Embryonic facial prominence (tissue), 1 donor: ENCODE results near the gene RALGAPA2.

Experiments used
- DNase-seq: peaks from one replicate; pipeline ENCODE4 v3.0.0-alpha.2; 2016; ENCODE audit errors: extremely low spot score

Gene RALGAPA2

DNA sequence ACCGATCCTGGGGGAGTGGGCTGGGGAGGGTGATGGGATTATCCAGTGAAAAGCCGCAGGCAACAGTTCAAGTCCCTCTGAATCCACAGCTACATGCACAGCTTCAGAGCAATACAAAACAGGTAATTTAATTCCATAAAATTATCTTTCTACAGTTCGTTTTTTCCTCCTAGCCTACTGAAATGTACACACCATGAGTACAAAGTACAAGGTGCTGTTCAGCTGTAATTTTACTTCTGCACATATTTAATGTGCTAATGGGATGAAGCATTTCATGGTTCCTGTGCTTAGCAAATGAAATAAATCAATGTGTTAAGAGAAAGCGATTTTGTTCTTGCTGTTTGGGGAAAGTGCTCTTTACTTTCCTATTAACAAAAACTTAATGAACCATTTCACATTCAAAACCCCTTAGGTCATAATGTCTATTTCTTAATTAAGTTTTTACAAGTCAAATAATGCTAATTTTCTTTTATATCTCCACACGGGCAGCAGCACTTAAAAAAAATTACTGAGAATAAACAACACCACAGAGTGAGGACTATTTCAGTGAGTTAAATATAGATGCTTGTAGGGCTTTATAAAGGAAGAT, 272.7 kb downstream of the RALGAPA2 start:
- DNase-seq, result no peak

GRCh38 chr20:20437314-20437713, 275.1 kb downstream of the RALGAPA2 start:
- DNase-seq, result no peak

DNA sequence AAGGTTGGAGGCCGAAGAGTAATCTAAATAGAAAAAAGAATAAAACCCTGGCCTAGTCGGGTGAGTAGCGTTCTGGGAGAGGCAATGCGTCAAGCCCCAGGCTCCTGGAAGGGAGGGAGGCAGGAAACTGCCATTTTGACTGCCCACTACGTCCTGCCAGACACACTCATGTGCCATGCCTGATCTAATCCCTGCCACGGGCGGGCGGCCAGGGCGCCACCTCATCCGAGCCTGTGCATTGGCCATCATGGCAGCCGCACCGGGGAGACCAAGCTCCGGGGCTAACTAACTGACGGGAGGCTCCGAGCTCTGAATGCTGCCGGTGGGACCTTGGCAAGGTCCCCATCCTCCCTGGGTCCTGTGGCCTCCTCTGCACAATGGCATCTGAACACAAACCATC, 275.8 kb downstream of the RALGAPA2 start:
- DNase-seq, result no peak

DNA sequence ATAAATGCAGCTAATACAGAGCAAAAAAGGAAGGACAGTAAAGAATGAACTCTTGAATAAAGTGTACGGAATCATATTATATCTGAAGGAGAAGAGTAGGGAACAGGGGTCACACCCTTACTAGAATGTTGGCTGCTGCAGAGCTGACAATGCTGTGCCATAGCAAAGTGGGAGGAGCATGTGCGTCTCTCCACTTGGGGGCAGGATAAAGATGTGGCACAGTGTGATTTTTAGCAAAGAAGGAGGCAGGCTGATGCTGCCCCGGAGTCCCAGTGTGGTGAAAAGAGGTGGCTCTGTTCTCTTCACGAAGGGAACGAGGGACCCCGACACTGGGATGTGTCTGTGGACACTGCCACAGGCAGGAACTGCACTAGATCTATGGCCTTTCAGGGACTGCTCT, 277.0 kb downstream of the RALGAPA2 start:
- no peak for DNase-seq

DNA sequence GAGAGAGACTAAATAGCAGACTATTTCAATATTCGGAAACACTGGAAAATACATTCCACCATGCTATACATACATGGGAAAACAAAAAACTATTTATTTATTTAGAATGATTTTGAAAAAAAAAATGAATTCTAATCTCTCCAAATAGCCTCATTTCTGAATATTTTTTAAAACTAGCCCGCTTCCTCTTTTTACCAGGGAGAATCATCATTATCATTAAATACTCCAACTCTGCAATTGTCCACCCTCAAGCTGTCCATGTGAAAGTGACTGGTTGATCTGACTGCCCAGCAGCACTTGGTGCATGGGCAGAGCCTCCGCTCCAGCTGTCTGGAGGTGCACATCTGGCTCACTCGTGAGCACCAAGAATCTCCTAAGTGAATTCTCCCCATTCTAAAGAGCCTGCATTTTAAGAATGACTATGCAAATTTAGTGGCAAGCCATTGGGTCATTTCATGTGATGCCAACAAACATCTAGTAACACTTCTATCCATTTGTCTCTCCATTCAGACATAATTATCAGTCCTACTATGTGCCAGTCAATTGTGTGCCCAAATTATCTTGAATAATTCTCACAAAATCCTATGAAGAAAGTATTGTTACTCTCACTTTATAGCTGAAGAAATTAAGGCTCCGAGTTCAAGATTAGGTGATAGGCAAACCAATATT, 279.7 kb downstream of the RALGAPA2 start:
- no peak for DNase-seq

DNA sequence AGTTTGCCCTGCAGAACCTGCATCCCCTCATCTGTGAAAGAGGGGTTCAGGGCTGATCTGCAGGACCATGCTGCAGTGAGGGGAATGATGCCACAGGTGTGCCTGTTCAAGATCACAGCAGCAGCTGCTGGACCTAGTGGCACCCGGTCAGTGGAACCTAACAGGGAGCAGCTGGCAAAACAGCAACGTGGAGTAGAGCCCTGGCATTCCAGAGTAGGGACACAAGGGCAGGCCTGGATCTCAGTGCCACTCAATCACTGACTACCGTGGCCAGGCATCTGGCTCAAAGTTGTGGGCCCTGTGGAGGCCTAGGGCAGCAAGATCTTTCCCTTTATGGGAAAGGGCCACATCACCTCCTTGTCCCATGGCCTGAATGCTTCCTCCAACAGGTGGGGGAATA, 282.4 kb downstream of the RALGAPA2 start:
- DNase-seq, result no peak

- no peak for DNase-seq
These were observed 284.4 kb downstream of the RALGAPA2 start for GRCh38 chr20:20428067-20428466.

DNA sequence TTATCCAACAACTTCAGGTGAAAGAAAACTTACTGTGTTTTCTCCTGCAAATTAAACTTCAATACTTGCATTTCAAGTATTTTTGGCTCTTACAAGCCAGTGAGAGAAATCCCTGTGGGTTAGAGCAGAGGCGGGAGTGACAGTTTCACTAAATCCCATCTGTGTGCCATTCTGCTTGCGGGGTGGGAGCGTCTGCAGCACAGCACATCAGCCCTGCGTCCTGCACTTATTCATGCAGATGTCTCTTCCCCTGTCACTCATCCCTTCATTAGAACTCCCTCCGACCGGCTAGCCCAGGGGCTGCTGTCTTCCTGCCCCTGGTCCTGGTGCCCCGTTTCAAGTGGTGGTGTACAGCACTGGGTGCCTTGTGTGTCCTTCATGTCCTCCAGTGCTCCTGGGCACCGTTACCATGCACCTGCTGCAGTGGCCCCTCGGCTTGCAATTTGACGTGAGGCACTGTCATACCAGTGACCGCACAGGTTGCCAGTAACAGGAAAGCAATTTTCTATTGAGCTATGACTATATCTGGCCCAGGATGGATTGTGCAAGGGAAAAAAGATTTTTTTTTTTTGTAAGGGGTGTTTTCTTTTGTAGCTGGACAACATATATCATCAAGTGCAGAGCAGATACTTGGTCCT, 285.1 kb downstream of the RALGAPA2 start:
- DNase-seq, result no peak

DNA sequence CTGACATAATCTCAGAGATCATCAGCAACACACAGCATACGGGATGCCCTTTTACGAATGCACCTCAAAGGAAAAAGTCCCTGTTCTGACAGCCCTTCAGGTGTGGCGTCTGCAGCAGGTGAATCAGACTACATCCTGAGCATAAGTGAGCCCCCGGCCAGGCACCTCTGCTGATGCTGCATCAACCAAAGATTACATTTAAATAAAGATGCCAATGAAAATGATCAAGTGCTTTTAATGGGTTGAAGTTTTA, 285.9 kb downstream of the RALGAPA2 start:
- no peak for DNase-seq

DNA sequence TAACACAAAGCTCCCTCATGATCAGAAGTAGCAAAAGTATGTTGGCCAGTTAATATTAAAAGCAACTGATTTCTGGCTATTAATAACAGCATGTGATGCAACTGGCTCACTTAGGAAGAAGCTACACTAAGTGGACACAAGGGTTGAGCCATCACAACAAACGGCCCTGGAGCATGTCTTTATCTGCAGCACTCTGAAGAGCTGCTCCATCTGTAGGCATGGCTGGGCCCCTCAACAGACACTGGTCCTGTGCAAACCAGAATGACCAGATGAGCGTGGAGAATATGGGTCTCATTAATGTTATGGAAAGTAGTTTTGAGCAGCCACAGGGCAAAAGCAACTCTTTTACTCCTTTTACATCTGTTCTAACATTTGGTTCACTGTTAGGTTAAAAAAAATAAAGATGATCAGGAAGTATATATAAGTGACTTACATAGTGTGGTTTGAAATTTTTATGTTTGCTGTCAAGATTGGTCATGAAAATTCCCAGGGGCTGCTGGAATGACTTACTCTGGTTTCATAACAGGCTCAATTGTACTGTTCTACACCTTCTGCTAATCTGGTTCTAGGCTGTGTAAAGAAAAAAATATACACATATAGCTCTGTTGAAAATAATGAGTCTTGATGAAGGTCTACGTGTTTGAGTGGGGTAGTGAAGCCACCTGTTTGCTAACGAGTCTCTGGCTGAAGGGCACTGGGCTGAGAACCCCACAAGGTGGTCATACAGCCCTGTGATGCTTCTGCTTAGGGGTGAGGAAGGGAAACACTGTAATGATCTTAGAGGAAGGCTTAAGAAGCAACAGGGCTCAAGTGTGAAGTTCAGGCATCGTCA, 286.4 kb downstream of the RALGAPA2 start:
- no peak for DNase-seq

DNA sequence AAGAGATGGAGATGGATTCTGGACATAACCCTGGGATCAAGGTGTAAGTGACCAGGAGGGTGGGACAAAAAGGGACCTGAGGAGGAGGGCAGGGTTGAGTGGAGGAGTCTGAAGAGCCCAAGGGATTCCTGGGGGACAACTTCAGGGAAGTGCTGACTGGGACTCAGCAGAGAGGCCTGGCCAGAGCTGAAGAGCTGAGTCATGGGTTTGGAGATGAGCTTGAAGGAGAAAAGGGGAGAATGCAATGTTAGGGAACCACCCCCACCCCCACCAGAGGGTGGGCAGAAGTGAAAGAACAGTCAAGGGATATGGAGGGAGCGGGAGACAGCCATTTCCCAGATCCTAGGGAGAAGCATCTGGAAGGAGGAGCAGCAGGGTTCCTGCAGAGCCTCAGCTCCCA, 289.3 kb downstream of the RALGAPA2 start:
- DNase-seq, result no peak

GRCh38 chr20:20417876-20418676, 294.4 kb downstream of the RALGAPA2 start:
- no peak for DNase-seq

DNA sequence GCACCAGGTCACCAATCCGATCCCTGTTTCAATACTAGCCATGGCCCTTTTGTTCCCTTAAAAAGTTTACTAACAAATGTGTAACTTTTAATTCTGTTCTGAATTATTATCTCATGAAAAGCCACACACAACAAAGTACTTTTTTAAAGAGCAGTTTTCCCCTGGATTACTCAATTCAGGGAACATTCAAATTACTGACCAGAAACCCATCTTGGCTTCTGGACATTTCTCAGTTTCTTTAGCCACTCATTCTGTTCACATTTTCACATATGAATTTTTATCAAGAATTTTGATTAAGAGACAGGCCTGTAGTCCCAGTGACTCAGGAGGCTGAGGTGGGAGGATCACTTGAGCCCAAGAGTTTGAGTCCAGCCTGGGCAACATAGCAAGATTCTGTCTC, 297.1 kb downstream of the RALGAPA2 start:
- no peak for DNase-seq

DNA sequence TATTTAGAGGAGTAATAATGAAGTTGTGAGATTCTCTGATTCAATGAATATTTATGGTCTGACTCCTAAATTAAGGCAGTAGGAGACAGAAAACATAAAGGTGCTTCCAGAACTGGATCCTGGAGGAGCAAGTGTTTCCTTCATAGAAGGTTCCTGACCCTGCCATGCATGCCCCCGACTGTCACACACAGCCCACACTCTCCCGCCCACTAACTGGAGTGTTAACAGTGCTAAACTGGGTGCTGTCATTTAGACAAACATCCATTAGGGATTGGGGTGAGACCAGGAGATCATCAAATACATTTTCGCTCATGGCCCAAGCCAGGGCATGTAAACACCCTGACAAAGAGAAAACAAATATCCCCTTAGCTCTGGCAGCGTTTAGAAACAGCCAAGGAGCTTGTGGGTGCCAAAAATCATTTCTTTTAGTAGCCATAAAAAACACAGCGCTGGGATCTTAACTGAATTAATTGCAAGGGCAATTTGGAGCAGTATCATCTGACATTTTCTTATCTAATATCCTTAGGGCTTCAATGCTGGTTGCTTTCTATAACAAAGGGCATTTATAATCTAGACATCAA, 297.7 kb downstream of the RALGAPA2 start:
- no peak for DNase-seq

GRCh38 chr20:20413810-20414281, 298.6 kb downstream of the RALGAPA2 start:
- no peak for DNase-seq

GRCh38 chr20:20412750-20413149, 299.7 kb downstream of the RALGAPA2 start:
- no peak for DNase-seq

DNA sequence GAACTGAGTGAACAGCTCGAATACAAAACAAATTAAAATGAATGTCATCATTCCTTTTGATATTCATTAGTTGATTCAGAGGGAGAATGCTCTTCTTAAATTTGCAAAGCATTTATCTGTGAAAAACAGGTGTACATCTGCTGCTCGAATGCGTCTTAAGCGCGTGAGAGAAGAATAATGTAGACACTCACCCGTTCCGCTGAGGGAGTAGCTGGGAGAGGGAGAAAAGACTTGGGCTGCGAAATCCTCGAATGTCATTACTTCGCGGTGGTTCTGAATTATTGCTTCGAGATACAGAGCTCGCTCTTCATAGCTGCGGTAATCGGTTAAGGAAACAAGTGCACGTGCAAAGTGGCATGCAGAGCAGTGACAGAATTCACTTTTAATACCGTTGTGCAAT, 300.6 kb downstream of the RALGAPA2 start:
- DNase-seq, result no peak

DNA sequence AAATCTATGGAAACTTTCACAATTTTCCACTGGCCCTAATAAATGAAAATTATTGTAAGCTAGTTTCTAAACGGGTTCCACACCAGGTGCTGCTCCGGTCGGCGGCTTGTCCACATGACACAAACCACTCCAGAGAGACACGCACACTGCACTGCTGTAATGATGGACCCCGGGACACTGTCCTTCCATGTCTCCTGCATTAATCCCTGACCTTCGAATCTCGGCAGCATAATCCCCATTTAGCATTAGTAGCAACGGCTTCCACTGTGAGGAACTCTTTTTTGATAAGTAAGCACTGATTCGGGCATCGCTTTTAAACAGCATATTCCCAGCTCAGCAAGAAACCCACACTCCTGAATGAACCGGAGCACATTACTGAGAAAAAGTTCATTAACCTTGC, 301.0 kb downstream of the RALGAPA2 start:
- no peak for DNase-seq

- DNase-seq, result no peak
These were observed 301.8 kb downstream of the RALGAPA2 start for GRCh38 chr20:20410678-20411077.

DNA sequence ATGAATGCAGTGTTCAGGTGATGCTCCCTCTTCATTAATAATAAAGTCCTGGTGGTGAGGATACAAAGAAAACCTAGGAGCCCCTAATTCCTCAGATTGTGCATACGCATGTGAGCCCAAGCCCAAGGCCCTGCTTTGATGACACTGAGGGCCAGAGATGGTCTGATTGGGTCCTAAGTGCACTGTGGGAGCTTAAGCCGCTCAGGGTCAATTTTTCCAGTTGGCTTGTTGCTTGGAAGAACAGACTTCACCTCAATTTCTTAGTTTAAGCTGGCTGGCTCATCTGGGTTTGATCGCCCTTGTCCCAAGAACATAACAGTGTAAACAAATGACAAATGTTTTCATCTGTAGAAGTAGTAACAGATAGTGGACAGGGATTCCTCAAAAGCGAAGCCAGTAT, 303.1 kb downstream of the RALGAPA2 start:
- no peak for DNase-seq
